ENCODE data around the gene CADM2. TPM values are rescaled to one million over a fixed set of nuclear protein-coding genes. Genes with fewer than 3 reads are reported as not detected.
A peak's percentile ranks its signal among the peaks of the same experiment; 100 is the strongest.

CADM2 gene
- total RNA-seq, 1 donor: under 0.01 TPM

DNA sequence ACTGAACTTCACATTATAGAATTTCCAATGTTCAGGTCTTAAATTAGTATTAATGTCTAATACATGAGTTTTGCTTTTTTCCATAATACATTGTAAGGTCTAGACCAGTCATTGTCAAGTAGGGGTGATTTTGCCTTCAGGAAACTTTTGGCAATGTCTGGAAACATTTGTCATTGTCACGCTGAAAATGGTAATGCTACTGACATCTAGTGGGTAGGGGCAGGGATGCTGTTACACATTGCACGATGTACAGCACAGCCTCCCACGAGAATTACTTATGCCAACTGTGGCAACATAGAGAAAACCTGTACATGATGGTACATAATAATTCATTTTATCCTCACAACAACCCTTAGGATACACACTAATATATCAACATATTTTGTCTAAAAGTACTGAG lies 384.1 kb downstream of the CADM2 start:
- no peak for DNase-seq (ENCODE audit: low read depth)
- TF ChIP-seq, protein P1, sequence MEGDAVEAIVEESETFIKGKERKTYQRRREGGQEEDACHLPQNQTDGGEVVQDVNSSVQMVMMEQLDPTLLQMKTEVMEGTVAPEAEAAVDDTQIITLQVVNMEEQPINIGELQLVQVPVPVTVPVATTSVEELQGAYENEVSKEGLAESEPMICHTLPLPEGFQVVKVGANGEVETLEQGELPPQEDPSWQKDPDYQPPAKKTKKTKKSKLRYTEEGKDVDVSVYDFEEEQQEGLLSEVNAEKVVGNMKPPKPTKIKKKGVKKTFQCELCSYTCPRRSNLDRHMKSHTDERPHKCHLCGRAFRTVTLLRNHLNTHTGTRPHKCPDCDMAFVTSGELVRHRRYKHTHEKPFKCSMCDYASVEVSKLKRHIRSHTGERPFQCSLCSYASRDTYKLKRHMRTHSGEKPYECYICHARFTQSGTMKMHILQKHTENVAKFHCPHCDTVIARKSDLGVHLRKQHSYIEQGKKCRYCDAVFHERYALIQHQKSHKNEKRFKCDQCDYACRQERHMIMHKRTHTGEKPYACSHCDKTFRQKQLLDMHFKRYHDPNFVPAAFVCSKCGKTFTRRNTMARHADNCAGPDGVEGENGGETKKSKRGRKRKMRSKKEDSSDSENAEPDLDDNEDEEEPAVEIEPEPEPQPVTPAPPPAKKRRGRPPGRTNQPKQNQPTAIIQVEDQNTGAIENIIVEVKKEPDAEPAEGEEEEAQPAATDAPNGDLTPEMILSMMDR (IDR thresholded peaks at IDR 0.05; ENCODE audit: insufficient read depth, low read depth, low read length): no peak
- no peak overlapping the region for H3K4me3 ChIP-seq (ENCODE audit: low read depth, low read length)

DNA sequence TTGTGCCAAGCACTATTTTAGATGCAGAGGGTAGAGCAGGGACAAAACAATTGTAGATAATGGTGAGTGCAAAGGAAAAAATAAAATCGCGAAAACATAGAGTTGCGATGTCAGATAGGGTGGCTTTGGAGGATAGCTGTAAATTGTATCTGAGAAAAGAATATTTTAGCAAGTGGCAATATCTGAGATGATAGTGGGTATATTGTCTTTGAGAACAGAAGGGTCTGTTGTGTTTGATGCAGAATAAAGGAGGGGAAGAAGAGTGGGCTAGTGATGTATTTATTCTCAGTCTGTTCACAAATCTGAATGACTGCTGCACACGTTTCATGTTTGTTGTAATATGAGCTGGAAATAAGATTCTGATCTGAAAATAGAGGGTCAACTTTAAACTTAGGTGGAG lies 396.8 kb downstream of the CADM2 start:
- no peak for DNase-seq (ENCODE audit: low read depth)
- H3K4me3 ChIP-seq (ENCODE audit: low read depth, low read length): no peak overlapping the region
- TF ChIP-seq, protein P1 (IDR thresholded peaks at IDR 0.05; ENCODE audit: insufficient read depth, low read depth, low read length): no peak

DNA sequence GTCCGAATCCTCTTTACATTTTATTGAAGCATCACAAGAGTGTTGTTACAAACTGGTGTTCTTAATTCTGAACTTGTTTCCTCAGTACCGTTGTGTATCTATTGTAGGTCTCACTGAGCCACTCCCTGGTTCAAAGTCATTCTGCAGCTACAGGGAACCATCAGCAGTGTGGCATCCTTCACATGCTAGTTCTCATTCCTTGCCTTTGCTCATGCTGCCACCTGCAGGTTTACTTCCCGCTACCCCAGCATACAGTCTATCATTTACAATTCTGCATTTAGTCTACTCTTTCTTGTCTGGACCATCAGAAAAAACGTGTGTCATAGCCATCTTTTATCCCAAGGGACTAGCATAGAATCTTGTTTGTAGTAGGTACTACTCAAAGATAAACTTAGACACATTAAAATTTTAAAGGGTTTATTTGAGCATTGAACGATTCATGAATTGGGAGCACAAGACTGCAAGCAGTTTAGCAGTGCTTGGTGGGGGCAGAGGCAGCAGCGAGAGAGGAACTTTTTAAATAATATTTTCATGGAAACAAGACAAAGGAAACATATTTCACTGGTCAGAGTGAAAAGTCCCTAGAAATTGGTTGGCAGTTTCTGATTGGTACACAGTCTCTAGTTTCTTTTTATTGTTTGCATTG lies 402.1 kb downstream of the CADM2 start:
- TF ChIP-seq, protein P1 (IDR thresholded peaks at IDR 0.05; ENCODE audit: insufficient read depth, low read depth, low read length): no peak
- H3K4me3 ChIP-seq (ENCODE audit: low read depth, low read length): no peak overlapping the region
- DNase-seq (ENCODE audit: low read depth): peak; percentile 0

DNA sequence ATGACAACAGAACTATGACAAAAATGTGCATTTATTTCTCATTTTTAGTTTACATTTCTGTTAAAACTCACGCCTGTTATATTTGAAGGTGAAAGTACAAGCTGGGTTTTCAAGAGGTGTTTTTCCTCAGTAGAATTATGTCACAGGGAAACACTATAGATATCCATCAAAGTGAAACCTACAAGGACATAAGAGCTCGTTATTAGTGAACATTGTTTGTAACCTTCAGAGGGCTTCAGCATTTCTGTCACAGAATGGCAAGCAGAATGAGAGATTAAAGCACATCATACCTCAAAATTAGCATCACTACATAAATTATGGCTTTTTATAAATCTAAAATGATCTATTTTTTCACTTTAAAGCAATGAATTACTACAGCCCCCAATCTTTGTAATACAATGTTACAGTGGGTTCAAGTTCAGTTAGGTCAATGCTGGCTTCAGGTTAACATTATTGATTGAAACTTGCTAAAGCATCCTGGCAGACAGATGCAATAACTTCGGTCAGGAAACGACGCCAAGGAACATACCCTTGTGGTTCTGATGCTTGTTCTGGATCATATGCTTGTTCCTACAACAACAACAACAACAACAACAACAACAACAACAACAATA lies 405.6 kb downstream of the CADM2 start:
- H3K4me3 ChIP-seq (ENCODE audit: low read depth, low read length): no peak overlapping the region
- TF ChIP-seq, protein P1 (IDR thresholded peaks at IDR 0.05; ENCODE audit: insufficient read depth, low read depth, low read length): no peak
- no peak for DNase-seq (ENCODE audit: low read depth)

DNA sequence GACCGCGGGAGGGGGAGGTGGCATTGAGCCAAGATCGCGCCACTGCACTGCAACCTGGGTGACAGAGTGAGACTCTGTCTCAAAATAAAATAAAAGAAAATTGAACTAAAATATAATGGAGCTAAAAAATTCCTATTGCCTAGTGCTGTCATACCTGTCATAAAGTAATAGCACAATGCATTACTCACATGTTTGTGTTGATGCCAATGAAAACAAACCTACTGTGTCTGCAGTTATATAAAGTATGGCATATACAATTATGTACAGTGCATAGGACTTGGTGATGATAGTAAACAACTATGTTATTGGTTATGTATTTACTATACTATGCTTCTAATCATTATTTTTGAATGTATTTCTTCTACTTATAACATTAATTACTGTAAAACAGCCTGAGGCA lies 411.6 kb downstream of the CADM2 start:
- DNase-seq (ENCODE audit: low read depth): no peak
- TF ChIP-seq, protein P1 (IDR thresholded peaks at IDR 0.05; ENCODE audit: insufficient read depth, low read depth, low read length): no peak
- H3K4me3 ChIP-seq (ENCODE audit: low read depth, low read length): no peak overlapping the region

DNA sequence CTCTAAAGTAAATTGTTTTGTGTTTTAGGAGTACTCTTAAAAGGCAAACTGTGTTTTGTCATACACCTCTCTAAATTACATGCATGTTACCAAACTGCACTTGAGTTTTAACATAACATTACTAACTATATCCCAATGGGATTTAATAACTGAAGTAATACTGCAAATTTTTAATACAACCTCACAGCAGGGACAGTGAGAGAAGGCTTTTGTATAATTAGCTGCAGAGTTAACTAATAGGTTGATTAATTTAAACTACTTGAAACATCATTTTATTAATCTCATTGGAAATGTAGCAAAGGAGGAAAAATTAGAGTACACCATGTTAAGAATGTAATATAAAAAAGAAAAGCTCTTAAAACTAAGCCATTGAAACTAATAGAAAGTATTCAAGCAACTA lies 417.3 kb downstream of the CADM2 start:
- DNase-seq (ENCODE audit: low read depth): no peak
- TF ChIP-seq, protein P1 (IDR thresholded peaks at IDR 0.05; ENCODE audit: insufficient read depth, low read depth, low read length): no peak
- H3K4me3 ChIP-seq (ENCODE audit: low read depth, low read length): no peak overlapping the region

Data from fibroblast of villous mesenchyme (primary cell).